ENCODE measurements around the gene QSOX2. TPM values are rescaled to one million over a fixed set of nuclear protein-coding genes. Genes with fewer than 3 reads are reported as not detected.

Gene QSOX2
- total RNA-seq, 1 experiment from 2014 or later: 34.6 TPM

DNA sequence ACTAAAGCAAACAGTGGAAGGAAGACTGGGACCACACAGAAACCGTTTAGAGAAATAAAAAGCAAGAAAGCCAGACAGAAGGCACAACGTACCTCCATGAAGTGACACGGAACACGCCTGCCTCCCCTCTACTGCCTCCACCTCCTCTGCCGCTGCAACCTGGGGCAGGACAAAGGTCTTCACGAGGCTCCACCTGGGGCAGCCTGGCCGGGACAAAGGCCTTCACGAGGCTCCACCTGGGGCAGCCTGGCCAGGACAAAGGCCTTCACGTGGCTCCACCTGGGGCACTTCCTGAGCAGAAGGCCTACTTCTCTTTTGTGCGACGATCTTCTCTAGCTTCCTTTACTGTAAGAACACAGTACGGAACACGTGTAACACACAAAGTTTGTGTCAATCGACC is 11.7 kb downstream of the QSOX2 start (continued):
- no peak for TF ChIP-seq ZNF274 (IDR thresholded peaks at IDR 0.05; ENCODE audit: low read depth, low read length)
- TF ChIP-seq SP1 (IDR thresholded peaks at IDR 0.05; ENCODE audit: low read depth): no peak
- no peak for TF ChIP-seq ELF1 (IDR thresholded peaks at IDR 0.05; ENCODE audit: borderline replicate concordance, low read depth)
- TF ChIP-seq, protein P1, sequence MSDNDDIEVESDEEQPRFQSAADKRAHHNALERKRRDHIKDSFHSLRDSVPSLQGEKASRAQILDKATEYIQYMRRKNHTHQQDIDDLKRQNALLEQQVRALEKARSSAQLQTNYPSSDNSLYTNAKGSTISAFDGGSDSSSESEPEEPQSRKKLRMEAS (IDR thresholded peaks at IDR 0.05): no peak
- TF ChIP-seq YY1 (IDR thresholded peaks at IDR 0.05; ENCODE audit: extremely low read depth, insufficient replicate concordance, low read depth, low read length): no peak
- TF ChIP-seq CEBPB (IDR thresholded peaks at IDR 0.05; ENCODE audit: low read depth): no peak
- no peak for TF ChIP-seq RAD21 (IDR thresholded peaks at IDR 0.05; ENCODE audit: low read depth)
- TF ChIP-seq, protein P2, sequence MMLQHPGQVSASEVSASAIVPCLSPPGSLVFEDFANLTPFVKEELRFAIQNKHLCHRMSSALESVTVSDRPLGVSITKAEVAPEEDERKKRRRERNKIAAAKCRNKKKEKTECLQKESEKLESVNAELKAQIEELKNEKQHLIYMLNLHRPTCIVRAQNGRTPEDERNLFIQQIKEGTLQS (IDR thresholded peaks at IDR 0.05): no peak
- no peak for TF ChIP-seq ZFX (IDR thresholded peaks at IDR 0.05)
- no peak for TF ChIP-seq SRF (IDR thresholded peaks at IDR 0.05; ENCODE audit: low read depth)

DNA sequence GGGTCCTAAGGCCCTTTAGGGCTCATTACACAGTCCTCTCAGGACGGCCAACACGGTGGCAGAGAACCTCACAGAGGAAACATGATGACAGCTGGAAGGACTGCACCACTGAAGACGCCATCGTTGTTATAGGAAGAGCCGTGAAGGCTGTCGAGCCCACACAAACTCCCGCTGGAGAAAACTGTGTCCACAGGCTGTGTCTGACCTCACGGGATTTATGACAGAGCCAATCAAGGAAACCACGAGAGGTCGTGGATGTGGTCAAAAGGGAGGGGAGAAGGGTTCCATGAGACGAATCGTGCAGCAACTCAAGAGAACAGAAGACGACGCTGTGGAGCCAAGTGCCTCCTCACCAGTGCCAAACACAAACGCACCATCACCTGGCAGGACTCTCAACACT is 12.2 kb downstream of the QSOX2 start:
- CTCF ChIA-PET: no interaction called here
- ATAC-seq (no peak), DNase-seq (ENCODE audit: low read depth, low spot score) (no peak)
- Histone ChIP-seq H3K4me3 (replicated peaks in 1 of 2; ENCODE audit: low read depth in 1 of 2, low read length in 2 of 2) (no peak overlapping the region), H3K9ac (ENCODE audit: low read length) (no peak overlapping the region), H3K27ac (ENCODE audit: low read depth, low read length) (no peak overlapping the region), H3K36me3 (ENCODE audit: control insufficient read depth in 1 of 2, insufficient read depth in 2 of 2, low read length in 2 of 2) (peaks cover 2 to 26% of the 10 kb centered on the region in 2 experiments; a peak in 3 of 4 replicates), H3K4me2 (ENCODE audit: low read length) (no peak overlapping the region), H3K9me3 (ENCODE audit: control insufficient read depth in 1 of 2, insufficient read depth in 1 of 2, low read depth in 1 of 2, low read length in 2 of 2) (no peaks in the 10 kb centered on the region), H3K9me2 (ENCODE audit: insufficient read depth) (no peaks in the 10 kb centered on the region), H4K20me1 (ENCODE audit: insufficient read depth) (no peaks in the 10 kb centered on the region), H2AFZ (ENCODE audit: low read depth, low read length, poor library complexity, severe bottlenecking) (no peak overlapping the region), H3K79me2 (ENCODE audit: insufficient read depth, low read length) (peaks cover 88% of the 10 kb centered on the region), H3K4me1 (ENCODE audit: control insufficient read depth in 1 of 2, insufficient read depth in 2 of 2, low read length in 2 of 2) (peaks cover 8 to 24% of the 10 kb centered on the region in 2 experiments), H3K27me3 (ENCODE audit: insufficient read depth, low read length) (no peaks in the 10 kb centered on the region)
- RAD21 ChIA-PET (ENCODE audit: low non-redundant PET in 1 of 2, low total read pairs in 2 of 2, uncharacterized antibody in 2 of 2, unreplicated experiment in 2 of 2): no interaction called here
- TF ChIP-seq, protein P2 (IDR thresholded peaks at IDR 0.05): no peak
- TF ChIP-seq SP1 (IDR thresholded peaks at IDR 0.05; ENCODE audit: low read depth) (no peak), CEBPB (IDR thresholded peaks at IDR 0.05; ENCODE audit: low read depth) (no peak), EZH2 (IDR thresholded peaks at IDR 0.05) (no peak), FOSL1 (IDR thresholded peaks at IDR 0.05; ENCODE audit: low read depth) (no peak), EGR1 (IDR thresholded peaks at IDR 0.05; ENCODE audit: low read depth) (no peak), POLR2A (IDR thresholded peaks at IDR 0.05; ENCODE audit: borderline replicate concordance, extremely low read depth, insufficient read depth, insufficient read length) (no peak), POLR2AphosphoS5 (IDR thresholded peaks at IDR 0.05; ENCODE audit: low read depth, low read length) (no peak), EZH2phosphoT487 (IDR thresholded peaks at IDR 0.05; ENCODE audit: borderline replicate concordance) (no peak), ELF1 (IDR thresholded peaks at IDR 0.05; ENCODE audit: borderline replicate concordance, low read depth) (no peak), RAD21 (IDR thresholded peaks at IDR 0.05; ENCODE audit: low read depth) (no peak), ZFX (IDR thresholded peaks at IDR 0.05) (no peak), TCF7L2 (IDR thresholded peaks at IDR 0.05; ENCODE audit: borderline replicate concordance, extremely low read depth, insufficient read depth, insufficient read length) (no peak), SRF (IDR thresholded peaks at IDR 0.05; ENCODE audit: low read depth) (no peak)
- TF ChIP-seq, protein P3, sequence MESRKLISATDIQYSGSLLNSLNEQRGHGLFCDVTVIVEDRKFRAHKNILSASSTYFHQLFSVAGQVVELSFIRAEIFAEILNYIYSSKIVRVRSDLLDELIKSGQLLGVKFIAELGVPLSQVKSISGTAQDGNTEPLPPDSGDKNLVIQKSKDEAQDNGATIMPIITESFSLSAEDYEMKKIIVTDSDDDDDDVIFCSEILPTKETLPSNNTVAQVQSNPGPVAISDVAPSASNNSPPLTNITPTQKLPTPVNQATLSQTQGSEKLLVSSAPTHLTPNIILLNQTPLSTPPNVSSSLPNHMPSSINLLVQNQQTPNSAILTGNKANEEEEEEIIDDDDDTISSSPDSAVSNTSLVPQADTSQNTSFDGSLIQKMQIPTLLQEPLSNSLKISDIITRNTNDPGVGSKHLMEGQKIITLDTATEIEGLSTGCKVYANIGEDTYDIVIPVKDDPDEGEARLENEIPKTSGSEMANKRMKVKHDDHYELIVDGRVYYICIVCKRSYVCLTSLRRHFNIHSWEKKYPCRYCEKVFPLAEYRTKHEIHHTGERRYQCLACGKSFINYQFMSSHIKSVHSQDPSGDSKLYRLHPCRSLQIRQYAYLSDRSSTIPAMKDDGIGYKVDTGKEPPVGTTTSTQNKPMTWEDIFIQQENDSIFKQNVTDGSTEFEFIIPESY (IDR thresholded peaks at IDR 0.05; ENCODE audit: extremely low read depth, insufficient replicate concordance, low read length): no peak
- TF ChIP-seq, protein P1 (IDR thresholded peaks at IDR 0.05): no peak
- intact Hi-C loops (cut with micrococcal nuclease): no loop called here
- POLR2A ChIA-PET: no interaction called here
- no TSS peak for BruUV-seq (replicated peaks)
